Neutrophil (primary cell): Measurements from ENCODE around the gene OLFM2.

Experiments
- H3K27ac ChIP-seq: fragments of 200-600 bp; sonication (generic); 2 replicates; pipeline ENCODE4 v1.5.1; 2016; ENCODE audit warnings: mild to moderate bottlenecking, moderate library complexity
- H3K27me3 ChIP-seq: fragments of 200-600 bp; sonication (generic); 2 replicates; pipeline ENCODE4 v1.6.0; 2016; ENCODE audit warnings: mild to moderate bottlenecking
- H3K36me3 ChIP-seq: fragments of 200-600 bp; sonication (generic); 2 replicates; pipeline ENCODE4 v1.5.1; 2017
- H3K4me1 ChIP-seq, 2 experiments: fragments of 200-600 bp in 1 of 2; sonication (generic) in 1 of 2; 1 replicate in 1 of 2; 2 replicates in 1 of 2; pipeline versions ENCODE4 v1.5.1 to v1.6.1; 2013 to 2016; ENCODE audit warnings: low read depth in 1 of 2, low read length in 1 of 2, mild to moderate bottlenecking in 1 of 2, moderate library complexity in 1 of 2; ENCODE audit not compliant: control insufficient read depth in 1 of 2, insufficient read depth in 1 of 2
- H3K4me3 ChIP-seq, 2 experiments: fragments of 200-600 bp in 1 of 2; sonication (generic) in 1 of 2; 1 replicate in 1 of 2; 2 replicates in 1 of 2; pipeline ENCODE4 v1.5.1; 2013 to 2016; ENCODE audit warnings: low read depth in 1 of 2, low read length in 1 of 2, mild to moderate bottlenecking in 1 of 2, moderate library complexity in 1 of 2
- H3K9me3 ChIP-seq: fragments of 200-600 bp; sonication (generic); 2 replicates; pipeline ENCODE4 v1.5.1; 2016
- TF ChIP-seq, protein P1 (sequence below): fragments of 200-600 bp; sonication (generic); IDR thresholded peaks from 2 replicates; pipeline ENCODE4 v1.5.1; 2016; ENCODE audit warnings: antibody characterized with exemption

Gene OLFM2

DNA sequence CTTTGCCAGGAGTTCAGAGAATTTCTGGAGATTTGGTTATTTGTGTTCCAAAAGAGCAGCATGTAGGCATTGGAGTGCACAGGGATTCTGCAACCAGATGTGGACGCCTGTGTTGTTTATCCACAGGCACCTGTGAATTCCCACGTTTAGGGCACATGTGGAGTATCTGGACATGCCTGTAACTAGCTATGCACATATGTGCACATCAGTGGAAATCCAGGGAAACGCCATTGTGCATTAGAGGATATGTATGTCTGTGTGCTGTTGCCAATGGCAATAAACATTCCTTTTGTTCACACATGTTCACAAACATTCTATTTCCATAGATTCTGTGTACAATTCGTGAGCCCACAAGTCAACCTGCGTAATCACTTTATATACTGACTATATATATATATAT is 34.7 kb downstream of the OLFM2 start:
- Histone ChIP-seq H3K36me3 (no peaks in the 10 kb centered on the region), H3K27ac (no peak overlapping the region), H3K9me3 (no peaks in the 10 kb centered on the region), H3K4me1 (no peaks in the 10 kb centered on the region), H3K27me3 (peaks cover 29% of the 10 kb centered on the region), H3K4me3 (no peak overlapping the region)
- TF ChIP-seq, protein P1, sequence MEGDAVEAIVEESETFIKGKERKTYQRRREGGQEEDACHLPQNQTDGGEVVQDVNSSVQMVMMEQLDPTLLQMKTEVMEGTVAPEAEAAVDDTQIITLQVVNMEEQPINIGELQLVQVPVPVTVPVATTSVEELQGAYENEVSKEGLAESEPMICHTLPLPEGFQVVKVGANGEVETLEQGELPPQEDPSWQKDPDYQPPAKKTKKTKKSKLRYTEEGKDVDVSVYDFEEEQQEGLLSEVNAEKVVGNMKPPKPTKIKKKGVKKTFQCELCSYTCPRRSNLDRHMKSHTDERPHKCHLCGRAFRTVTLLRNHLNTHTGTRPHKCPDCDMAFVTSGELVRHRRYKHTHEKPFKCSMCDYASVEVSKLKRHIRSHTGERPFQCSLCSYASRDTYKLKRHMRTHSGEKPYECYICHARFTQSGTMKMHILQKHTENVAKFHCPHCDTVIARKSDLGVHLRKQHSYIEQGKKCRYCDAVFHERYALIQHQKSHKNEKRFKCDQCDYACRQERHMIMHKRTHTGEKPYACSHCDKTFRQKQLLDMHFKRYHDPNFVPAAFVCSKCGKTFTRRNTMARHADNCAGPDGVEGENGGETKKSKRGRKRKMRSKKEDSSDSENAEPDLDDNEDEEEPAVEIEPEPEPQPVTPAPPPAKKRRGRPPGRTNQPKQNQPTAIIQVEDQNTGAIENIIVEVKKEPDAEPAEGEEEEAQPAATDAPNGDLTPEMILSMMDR: no peak

DNA sequence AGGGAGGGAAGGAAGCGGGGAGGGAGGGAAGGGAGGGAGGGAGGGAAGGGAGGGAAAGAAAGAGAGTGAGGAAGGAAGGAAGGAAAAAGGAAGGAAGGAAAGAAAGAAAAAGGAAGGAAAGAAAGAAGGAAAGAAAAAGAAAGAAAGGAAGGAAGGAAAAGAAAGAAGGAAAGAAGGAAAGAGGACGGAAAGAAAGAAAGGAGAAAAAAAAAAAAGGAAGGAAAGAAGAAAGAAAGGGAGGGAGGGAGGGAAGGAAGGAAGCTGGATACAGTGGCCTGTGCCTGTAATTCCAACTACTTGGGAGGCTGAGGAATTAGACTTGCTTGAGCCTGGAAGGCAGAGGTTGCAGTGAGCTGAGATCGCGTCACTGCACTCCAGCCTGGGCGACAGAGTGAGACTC is 35.3 kb downstream of the OLFM2 start:
- Histone ChIP-seq H3K36me3 (no peaks in the 10 kb centered on the region), H3K27me3 (peaks cover 29% of the 10 kb centered on the region), H3K4me1 (no peaks in the 10 kb centered on the region), H3K4me3 (no peak overlapping the region), H3K27ac (no peak overlapping the region), H3K9me3 (no peaks in the 10 kb centered on the region)
- TF ChIP-seq, protein P1: no peak

DNA sequence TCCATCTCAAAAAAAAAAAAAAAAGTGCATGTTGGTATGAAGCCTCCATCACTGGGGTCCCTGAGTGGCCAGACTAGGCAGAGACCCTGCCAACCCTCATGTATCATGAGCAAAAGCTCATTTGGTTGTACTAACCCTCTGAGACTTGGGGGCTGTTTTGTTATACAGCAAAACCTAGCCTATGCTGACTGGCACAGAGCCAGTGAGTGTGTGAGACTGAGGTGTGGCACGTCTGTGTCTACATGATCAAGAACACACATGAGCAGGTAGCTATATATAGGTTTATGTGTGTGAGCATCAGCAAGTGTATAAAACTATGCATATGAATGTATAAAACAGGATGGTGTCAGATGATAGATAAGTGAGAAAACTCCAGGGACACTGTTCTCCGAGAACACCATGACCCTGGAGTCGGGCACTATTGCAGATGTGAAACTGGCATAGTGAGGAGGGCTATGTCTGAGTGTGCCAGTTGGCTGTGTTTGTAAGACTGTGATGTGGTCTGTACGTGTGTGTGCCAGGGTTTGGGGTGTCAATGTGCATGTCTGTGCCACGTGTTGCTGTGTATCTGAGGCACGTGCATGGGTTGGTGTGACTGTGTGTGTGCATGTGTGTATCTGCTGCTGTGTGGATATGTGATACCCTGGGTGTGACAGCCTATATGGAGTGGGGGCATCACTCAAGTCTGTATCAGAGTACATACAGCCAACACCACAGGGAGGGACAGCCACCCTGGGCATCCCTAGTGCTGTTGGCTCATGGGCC is 44.5 kb downstream of the OLFM2 start:
- no peaks in the 10 kb centered on the region for H3K27me3 ChIP-seq
- TF ChIP-seq, protein P1: no peak
- no peaks in the 10 kb centered on the region for H3K9me3 ChIP-seq
- no peaks in the 10 kb centered on the region for H3K4me1 ChIP-seq
- H3K4me3 ChIP-seq: no peak overlapping the region
- H3K27ac ChIP-seq: no peak overlapping the region
- no peaks in the 10 kb centered on the region for H3K36me3 ChIP-seq

DNA sequence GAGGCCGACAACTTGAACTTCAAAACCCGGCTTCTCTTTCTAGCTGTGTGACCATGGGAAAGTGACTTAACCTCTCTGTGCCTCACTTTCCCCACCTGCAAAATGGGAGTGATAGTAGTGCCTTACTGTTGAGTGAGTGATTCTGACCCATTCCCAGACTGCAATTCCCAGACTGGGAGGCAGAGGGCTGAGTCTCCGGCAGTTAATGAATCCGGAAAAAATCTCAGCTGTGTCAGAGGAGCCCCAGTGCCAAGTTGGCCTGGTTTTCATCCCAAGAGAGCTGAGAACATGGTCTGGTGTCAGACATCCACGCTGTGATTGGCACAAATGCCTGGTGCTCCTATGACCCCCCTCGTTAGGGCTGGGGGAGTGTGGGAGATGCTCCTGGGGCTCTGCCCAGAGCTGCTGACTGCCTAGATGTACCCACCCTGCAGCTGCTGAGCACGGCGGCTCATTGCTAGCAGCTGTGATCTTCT is 51.2 kb downstream of the OLFM2 start:
- Histone ChIP-seq H3K27ac (no peak overlapping the region), H3K27me3 (no peaks in the 10 kb centered on the region), H3K4me3 (no peak overlapping the region), H3K36me3 (no peaks in the 10 kb centered on the region), H3K4me1 (no peaks in the 10 kb centered on the region), H3K9me3 (no peaks in the 10 kb centered on the region)
- TF ChIP-seq, protein P1: no peak

DNA sequence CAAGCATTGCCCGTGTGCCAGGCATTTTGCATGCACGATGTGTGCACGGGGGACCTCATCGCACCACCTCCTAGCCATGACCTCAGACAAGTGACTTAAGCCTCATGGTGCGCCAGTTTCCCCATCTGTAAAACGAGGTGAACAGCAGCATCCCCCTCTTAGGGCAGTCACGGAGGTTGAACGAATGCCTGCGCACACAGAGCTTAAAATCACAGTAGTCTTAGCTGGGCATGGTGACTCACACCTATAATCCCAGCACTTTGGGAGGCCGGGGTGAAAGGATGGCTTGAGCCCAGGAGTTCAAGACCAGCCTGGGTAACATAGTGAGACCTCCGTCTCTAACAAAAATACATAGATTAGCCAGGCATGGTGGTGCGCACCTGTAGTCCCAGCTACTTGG is 52.6 kb downstream of the OLFM2 start:
- Histone ChIP-seq H3K9me3 (no peaks in the 10 kb centered on the region), H3K27ac (no peak overlapping the region), H3K4me1 (no peaks in the 10 kb centered on the region), H3K36me3 (no peaks in the 10 kb centered on the region), H3K27me3 (no peaks in the 10 kb centered on the region), H3K4me3 (no peak overlapping the region)
- TF ChIP-seq, protein P1: no peak
